Measurements from ENCODE around the gene TMEM250.
"Not testable (repeated sequence)": the region's sequence is repeated elsewhere in the genome, so short reads cannot be mapped to it uniquely, and the experiment has no call there.

The TMEM250 gene, protein sequence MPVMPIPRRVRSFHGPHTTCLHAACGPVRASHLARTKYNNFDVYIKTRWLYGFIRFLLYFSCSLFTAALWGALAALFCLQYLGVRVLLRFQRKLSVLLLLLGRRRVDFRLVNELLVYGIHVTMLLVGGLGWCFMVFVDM

DNA sequence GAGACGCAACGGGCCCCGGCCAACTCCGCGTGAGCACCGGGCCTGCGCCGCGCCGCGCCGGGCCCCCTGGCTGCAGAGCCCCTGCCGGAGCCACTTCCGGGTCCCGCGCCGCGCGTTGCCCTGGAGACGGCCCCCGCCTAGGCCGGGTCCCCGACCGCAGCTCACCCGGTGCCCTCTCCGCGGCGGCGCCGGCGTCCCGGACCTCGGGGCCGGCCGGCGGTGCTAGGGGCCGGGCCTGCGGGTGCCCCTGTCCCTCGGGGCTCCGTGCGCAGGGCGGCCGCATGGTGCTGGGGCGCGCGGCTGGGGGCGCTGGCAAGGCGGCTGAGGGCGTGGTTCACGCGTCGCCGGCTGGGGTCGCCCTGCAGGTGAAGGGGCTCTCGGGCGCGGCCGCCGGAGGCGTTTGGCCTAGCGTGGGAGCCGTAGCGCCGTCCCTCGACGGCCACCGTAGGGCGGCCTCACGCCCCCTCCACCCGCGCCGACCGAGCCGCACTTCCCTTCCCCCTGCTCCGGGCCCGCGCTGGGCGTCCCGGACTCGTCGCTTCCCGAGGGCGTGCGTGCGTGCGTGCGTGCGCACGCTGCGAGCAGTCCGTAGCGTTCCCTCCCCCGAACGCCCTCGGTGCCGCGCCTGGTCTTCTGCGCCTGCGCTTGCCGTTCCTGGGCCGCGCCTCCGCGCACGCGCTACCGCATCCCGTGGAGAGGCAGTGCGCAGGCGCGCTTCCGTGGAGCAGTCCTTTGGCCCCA, at the start of gene TMEM250:
TMEM250 (minus strand) TSS at position 556 of the 741 bp plus-strand sequence. CDS start 1,975 bp downstream, outside the sequence.
- peak; percentile 97 for DNase-seq

DNA sequence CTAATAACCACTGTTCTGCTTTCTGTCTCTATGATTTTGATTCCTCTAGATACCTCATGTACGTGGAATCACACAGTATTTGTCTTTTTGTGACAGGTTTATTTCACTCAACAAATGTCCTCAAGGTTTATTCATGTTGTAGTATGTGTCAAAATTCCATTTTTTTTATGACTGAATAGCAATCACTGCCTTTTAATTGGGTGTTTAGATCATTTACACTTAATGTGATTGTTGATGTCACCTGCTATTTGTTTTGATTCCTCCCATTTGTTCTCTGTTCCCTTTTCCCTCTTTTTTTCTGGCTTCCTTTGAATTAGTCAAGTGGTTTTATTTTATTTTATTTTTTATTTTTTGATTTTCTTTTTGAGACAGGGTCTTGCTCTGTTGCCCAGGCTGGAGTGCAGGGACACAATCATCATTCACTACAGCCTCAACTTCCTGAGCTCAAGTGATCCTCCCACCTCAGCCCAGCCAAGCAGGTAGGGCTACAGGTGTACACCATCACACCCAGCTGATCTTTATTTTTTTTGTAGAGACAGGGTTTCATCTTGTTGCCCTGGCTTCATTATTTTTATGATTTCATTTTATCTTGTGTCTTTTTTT, 44.7 kb upstream of the TMEM250 start:
- DNase-seq, result no peak

DNA sequence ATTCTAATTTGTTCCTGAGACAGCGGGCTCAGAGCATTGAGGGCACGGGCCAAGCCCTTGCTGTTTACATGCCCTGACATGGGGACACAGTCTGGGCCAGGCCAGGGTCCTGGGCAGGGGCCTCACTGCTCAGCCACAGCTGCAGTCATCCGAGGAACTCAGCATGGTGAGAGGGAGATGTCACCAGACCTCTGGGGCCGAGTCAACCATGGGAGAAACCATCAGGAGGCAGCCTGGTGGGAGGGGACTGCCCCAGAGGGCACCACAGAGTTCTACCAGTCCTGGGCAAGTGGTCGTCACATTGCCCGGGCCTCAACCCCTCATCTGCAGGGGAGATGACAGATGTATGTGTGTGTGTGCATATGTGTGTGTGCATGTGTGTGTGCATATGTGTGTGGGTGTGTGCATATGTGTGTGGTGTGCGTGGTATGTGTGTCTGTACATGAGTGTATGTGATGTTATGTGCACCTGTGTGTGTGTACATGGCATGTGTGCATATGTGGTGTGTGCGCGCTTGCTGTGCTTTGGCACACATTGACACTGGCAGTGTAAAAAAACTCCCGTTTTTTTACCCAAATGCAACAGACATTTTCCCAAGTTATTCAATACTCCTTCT, 42.4 kb upstream of the TMEM250 start:
- no peak for DNase-seq

DNA sequence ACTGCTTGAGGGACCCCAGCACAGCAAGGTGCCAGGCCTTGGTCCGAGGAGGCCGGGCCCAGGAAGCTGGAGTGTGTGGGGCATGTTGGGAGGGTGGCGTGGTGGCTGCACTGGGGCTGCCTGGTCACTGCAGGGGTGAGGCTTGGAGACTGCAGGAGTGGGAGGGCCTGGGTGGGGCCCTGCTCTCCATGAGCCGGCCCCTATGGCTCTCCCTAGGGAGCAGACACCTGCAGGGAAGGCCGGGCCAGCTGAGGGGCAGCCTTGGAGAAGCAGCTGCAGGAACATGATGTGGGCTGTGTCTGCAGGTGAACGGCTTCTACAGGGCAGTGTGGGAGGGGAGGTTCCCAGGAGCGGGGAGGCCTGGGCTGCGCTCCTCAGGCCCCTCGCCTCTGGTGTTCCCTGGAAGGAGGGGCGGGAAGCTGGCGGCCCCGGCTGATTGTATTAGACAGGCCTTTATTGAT, 41.7 kb upstream of the TMEM250 start:
- no peak for DNase-seq

DNA sequence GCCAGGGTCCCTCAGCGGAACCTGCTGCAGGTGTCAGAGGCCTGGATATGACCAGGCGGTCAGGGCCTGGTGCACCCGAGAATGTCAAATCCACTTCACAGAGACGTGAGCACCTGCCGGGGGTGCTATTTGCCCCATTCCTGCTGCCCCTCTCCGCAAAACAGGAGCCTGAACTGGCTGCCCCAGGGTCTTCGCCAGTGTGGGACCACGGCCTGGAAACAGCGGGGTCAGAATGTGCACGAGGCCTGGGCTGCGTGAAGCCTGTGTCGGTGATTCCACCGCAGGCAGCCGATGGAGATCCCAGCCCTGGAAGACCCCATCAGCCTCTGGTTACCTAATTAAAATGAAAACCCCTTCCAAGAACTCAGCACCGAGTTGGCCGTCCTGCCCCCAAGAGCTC, 41.2 kb upstream of the TMEM250 start:
- DNase-seq, result no peak

DNA sequence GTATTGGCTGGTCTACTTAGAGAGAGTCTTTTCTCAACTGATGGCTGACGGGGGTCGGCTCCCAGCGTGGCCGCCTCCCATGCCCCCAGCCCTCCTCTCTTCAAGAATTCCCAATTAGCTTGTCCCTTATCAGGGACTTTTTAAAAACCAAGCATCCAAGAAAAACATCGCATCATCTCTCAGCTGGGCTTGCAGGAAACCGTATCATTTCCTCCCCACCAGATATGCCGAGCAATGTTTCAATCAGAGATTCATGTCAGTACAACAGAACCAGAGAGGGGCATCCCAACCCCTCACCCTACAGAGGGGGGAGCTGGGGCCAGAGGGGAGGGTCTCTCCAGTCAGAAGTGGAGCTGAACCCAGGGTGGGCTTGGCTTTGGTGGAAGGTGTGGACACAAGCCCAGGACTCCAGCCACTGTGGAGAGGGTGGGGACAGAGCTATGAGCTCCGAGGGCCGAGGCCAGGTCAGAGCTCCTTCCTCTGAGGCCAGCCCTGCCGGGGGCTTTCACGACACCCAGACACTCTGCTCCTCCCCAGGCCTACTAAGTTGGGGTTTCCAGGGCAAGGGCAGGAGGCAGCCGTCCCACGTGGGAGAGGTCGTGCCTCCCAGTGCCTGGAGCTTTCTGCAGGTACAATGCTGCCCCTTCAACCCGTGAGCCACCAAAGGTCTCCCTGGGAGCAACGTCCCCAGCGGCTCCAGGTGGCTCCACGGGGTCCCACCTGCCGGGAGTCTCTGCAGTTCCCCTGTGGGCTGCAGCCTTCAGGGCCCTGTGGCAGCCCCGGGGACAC, 39.0 kb upstream of the TMEM250 start:
- no peak for DNase-seq

DNA sequence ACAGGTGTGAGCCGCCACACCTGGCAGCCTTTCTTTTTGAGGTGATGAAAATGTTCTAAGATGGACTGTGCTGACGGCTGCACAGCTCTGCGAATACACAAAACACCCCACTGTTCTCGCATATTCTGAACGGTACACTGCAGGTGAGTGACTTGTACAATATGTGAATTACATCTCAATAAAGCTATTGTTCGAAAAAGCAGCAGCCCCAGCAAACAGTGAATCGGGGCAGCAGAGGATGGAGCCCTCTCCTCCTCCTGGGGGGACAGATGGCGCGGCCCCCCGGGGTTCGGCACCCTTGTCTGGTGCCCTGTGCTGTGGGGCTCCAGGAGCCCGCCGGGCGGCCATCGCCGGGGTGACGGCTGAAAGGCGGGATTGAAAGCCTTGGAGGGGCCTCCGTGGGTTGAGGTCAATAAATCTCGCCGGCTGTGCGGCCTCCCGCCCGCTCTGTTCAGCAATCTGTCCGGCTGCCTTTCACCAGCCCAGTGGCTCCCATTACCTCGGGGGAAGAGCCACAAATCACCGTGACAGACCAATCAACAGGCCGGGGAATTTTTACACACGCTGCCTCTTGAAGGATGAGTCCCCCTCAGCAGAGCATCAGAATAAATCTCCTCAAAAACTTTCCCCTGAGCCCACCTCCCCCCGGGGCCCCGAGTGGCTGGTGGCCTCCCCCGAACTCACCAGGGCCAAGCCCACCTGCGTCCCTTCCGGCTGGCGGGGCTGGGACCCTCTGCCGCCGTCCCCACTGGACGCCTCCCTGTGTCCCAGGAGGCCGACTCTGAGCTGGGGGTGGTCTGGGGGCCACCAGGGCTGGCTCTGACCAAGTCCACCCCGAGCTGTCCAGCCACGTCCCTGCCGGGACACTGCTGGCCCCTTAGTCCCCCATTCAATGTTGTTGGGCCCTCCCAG, 37.8 kb upstream of the TMEM250 start:
- no peak for DNase-seq

DNA sequence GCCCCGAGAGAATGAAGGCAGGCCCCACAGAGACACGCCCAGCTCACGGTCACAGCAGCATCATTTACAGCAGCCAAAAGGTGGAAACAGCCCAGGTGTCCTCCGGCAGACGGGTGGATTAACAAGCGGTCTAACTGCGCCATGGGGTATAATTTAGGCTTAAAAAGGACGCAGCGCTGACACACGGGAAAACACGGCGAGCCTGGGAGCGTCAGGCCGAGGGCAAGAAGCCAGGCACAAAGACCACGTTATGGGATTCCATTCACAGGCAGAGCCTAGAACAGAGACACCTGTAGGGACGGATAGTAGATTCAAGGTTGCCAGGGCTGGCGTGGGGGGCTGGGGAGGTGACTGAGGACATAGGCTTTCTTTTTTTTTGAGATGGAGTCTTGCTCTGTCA, 36.9 kb upstream of the TMEM250 start:
- no peak for DNase-seq

DNA sequence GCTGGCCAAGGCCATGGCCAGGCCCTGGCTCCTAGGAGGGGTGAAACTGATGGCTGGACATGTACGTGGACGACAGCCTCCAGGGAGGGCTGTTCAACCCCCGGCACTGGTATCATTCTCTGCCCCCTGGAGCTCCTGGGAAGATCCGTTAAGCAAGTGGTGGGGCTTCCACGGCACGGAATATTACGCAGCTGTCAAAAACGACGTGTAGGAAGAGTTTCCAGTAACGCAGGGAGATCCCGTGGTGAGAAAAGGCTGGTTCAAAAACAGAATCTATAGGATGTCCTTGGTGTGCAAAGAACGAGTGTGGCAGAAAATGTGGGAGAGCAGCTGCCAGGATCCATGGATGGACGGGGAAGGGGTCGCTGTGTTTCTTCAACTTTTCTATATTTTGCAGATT, 36.3 kb upstream of the TMEM250 start:
- DNase-seq, result no peak

DNA sequence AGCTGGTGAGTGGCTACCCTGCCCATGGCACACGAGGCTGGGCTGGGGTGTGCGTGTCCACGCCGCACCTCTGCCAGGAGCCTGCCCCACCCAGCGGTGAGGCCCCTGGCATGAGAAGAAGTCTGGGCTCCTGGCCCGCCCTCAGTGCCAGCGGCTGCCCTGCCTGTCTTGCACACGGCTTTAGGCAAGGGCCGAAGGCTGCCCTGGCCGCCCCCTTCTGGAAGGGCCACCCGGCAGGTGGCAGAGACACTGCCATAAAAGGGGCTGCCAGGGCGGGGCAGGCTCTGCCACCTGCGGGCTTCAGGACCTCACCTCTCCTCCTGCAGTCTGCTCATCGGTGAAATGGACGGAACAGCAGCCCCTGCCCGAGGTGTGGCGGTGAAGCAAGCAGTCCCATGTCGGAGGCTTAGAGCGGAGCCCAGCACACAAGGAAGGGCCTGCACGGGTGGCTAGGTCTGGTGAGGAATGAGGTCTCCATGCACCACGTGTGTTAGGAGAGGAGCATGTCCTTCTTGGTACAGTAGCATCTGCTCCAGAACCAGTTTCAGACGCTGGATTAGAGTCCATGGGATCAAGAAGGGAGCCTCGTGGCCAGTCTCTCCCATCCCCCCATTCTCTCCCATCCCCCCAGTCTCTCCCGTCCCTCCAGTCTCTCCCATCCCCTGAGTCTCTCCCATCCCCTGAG, 34.8 kb upstream of the TMEM250 start:
- DNase-seq, result no peak

DNA sequence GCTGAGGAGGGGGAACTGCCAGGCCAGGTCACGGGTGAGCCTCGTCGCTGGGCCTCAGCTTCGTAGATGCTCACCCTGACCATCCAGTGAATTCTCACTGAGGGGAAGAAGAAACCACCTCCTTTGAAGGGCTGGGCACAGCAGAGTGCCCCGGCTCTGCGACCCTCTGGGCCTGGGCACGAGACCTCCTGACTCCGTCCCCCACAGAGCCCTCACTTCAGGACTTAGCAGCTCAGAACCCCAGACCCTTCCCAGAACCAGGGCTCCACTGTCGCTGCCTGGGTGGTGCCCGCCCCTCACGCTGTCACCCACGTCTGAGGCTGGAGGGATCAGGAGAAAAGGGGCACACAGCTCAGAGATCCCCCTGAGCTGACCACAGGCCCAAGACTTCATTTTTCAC, 34.3 kb upstream of the TMEM250 start:
- no peak for DNase-seq

DNA sequence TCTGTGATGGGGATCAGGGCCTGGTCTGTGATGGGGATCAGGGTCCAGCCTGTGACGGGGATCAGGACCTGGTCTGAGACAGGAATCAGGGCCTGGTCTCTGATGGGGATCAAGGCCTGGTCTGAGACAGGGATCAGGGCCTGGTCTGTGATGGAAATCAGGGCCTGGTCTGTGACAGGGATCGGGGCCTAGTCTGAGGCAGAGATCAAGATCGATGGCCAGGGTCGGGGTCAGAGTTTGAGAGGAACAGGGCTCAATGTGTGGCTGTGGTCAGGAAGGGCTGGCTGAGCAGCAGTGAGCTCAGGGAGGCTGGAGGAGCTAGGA, 33.8 kb upstream of the TMEM250 start:
- DNase-seq, result no peak

DNA sequence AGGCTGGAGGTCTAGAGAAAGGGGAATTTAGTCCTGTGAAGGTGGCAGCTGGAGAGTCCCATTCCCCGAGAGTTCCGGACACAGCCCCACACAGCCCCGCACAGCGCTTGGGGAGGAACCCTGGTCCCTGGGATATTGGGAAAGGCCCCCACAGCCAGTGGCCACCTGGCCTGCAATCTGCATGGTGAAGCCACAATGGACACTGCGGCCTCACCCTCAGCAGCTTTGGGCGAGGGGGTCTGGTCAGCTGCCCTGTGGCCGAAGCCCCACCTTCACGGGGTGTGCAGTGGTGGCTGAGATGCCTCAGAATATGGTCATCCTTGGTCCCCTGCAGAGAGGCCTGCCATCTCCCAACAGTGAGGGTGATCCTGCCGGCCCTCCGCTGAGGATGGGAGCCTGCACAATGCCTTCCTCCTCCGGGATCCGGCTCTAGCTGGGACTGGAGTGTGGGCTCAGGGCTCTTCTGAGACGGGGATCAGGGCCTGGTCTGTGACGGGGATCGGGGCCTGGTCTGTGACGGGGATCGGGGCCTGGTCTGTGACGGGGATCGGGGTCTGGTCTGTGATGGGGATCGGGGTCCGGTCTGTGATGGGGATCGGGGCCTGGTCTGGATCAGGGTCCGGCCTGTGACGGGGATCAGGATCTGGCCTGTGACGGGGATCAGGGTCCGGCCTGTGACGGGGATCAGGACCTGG, 33.3 kb upstream of the TMEM250 start:
- no peak for DNase-seq

DNA sequence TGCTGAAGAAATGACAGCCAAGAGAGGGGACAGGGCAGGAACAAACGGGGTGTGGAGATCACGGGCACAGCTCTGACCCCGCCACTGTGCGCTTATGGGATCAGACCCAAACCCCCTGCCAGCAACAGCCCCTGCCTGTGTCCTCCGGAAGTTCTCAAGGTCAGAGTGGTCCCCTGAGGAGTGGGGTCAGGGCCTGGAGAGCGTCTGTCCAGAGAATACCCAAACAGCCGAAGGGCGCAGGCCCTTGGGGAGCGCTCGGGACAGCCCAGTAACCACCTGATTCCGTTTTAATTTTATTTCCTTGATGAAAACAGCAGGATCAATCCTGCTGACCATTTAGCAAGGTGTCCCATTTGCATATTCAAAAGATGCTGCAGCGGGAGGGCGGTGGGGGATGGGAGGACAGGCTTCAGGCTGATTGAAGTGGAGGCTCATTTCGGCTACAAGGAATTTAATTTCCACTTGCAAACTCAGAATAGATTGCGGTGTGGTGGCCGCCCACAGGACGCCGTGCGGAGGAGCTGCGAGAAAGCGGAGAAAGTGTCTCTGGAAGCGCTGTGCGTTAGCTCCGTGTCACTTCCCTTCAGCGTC, 32.6 kb upstream of the TMEM250 start:
- DNase-seq, result no peak

DNA sequence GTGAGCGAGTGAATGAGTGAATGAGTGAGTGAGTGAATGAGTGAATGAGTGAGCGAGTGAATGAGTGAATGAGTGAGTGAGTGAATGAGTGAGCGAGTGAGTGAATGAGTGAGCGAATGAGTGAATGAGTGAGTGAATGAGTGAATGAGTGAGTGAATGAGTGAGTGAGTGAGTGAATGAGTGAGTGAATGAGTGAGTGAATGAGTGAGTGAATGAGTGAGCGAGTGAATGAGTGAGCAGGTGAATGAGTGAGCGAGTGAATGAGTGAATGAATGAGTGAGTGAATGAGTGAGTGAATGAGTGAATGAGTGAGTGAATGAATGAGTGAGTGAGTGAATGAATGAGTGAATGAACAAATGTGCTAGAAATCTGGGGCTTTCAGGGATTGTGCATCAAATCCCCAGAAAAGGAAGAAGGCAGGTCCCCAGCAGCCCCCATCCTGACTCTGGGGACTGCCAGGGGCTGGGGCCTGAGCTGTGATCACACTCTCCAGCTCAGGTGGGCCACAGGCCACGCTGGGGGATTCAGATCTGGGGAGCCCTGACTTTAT, 32.1 kb upstream of the TMEM250 start:
- not testable (repeated sequence) for DNase-seq

DNA sequence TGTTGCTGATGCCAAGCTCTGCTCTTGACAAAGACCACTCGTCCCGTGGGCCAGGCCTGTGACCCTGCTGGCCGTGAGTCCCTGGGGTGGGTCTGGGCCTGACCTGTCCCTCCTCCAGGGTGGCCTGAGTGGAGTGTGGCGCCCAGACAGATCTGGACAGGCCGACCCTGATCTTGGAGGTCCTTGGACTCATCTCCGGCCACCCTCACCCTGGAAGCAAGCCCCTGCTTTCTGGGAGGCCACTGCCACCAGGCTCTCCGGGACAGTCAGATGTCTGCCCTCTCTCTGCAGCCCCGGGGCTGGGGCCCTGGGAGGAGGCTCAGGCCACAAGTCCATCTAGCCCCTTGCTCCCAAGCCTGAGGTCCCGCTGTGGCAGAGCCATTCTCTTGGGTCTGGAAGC, 31.2 kb upstream of the TMEM250 start:
- no peak for DNase-seq

DNA sequence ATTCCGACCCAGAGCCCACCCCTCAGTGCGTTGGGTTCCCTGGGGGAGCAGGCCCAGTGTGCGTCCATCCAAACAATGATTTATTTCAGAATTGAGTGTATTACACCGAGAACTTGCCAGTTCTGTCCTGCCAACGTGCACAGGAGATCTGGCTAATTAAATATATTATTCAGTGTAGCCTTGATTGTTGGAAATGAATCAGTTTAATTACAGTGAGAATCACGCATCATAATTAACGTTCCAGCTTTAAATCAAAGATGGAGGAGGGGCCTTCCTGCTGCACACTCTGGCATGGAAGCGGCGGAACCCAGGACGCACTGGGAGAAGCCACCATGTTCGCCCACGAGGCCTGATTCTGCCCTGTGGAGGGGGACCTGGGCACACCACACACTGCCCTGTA, 30.7 kb upstream of the TMEM250 start:
- DNase-seq, result no peak

DNA sequence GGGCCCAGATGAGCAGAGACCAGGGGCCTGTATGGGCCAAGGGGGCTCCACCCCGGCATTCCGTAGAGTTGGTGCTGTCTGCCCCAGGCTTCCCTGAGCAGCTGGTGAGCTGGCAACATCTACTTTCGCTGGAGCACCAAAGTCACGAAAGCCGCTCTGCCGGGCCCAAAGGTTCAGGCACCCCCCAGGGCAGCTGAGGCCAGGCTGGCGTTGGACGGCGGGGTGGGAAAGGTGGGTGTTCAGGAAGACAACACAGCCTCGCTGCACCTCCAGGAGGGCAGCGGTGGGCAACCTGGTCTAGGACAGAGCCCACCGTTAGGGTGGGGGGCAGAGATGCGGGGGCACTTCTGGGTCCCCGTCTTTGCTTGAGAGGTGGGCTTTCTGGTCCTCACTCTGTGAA, 30.1 kb upstream of the TMEM250 start:
- DNase-seq, result no peak

DNA sequence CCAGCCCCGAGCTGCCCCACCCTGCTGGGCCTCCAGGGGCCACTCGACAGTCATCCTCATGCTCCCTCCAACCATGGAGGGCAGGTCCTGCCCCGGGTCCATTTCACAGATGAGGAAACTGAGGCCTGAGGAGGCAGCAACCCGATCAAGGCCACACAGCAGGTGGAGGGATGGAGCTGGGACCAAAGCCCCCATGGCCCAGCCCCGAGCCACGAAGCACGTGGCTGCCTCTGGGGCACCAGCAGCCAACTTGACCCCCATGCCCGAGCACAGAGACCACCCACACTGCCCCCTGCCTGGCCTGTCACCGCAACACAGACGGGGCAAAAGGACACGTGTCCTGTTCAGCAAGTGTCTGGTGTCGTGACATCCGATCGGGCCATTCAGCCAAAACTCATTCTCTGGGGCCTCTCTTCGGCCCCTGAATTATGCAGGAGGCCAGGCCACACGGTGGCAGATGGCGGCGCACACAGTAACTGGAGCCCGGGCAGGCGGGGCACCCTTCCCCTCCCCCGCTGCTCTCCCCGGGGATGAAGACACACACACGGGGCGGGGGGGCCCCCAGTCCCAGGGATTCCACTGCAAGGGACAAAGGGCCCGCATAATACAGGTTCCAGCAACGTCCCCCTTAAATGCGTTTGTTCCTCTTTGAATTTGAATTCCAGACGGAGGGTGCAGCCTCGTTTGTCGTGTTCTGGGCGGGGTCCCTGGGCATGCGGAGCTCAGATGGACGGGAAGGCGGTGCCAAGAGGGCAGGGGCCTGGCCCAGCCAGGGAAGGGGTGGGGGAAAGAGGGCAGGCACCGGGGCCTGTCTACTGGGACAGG, 29.4 kb upstream of the TMEM250 start:
- DNase-seq, result peak; percentile 81

Measured in eye (tissue), 1 donor.